GM18508 (cell line): ENCODE measurements around the gene PITX3.

Source experiments
- ATAC-seq: cut with Tn5 transposase; IDR thresholded peaks from one replicate; pipeline ENCODE4 v1.9.1; 2021; ENCODE audit warnings: moderate number of reproducible peaks; ENCODE audit not compliant: insufficient read depth, unreplicated experiment

Gene PITX3

DNA sequence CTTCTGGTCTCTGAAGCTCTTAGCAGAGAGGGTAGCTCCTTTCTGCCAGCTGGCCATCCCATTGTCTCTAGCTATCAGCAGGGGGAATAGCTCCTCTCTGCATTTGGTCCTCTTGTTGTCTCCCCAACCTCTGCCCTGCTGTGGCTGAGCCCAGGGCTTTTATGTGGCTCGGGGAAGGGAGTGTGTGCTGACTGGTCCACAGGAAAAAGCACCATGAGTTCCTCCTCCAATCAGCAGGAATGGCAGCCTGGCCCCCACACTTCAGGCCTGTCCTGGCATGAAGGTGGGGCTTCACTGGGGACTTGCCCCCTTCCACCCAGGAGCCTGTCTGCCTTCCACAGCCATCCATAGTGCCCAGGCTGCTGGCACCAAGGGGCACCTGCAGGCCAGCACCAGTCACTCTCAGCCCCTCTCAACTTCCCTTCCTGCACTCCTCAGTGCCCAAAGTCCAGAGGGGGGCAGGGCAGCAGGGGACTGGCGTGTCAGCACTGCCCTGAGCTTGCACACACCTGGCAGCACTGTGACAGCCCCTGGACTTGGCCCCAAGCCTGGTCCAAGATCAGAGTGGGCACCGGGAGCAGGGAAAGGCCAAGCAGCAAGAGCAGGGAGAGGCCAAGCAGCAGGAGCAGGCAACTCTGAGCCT is 52.9 kb downstream of the PITX3 start:
- ATAC-seq, result no peak

- no peak for ATAC-seq
Measured at GRCh38 chr10:102185811-102186527, 55.3 kb downstream of the PITX3 start.

DNA sequence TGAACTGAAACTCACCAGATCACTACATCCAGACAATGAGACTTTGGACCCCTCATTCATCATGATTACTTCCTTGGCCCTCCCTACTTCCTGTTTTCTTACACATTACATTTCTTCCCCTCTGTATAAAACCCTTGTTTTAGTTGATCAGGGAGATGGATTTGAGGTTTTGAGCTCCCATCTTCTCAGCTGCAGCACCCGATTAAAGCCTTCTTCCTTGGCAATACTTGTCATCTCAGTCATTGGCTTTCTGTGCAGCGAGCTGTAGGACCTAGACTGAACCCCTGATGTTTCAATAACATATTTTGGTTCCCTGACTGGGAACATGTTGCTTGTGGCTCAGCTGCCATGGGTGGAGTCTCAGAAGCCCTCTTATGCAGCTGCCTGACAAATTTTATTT is 56.0 kb downstream of the PITX3 start:
- ATAC-seq, result no peak

GRCh38 chr10:102184606-102185005 is 56.7 kb downstream of the PITX3 start:
- ATAC-seq, result no peak
